Psoas muscle (tissue), 8 donors: Measurements from ENCODE around the gene RNF157. TPM values are rescaled to one million over a fixed set of nuclear protein-coding genes. Genes with fewer than 3 reads are reported as not detected.

ENCODE experiments used
- ATAC-seq, 4 donors: fragments of 200-7000 bp; cut with Tn5 transposase; one replicate each; pipeline ENCODE4 v1.9.1; 2020; ENCODE audit warnings: moderate library complexity in 3 of 4, mild to moderate bottlenecking in 2 of 4
- DNase-seq, 2 donors: peaks; one replicate each; pipeline ENCODE4 v3.0.0-alpha.2; 2020
- H3K27ac ChIP-seq: fragments of 200-600 bp; one replicate; pipeline ENCODE4 v1.8.0; 2022
- H3K27me3 ChIP-seq, 3 donors: fragments of 200-600 bp in 1 of 3; one replicate each; pipeline versions ENCODE4 v1.6.1 to v1.8.0; 2013 to 2022; ENCODE audit warnings: low read length in 2 of 3, mild to moderate bottlenecking in 2 of 3, moderate library complexity in 1 of 3; ENCODE audit not compliant: insufficient read depth in 3 of 3
- H3K36me3 ChIP-seq, 2 donors: fragments of 200-600 bp in 1 of 2; one replicate each; pipeline versions ENCODE4 v1.6.1 to v1.8.0; 2013 to 2022; ENCODE audit warnings: low read depth in 1 of 2, mild to moderate bottlenecking in 1 of 2, moderate library complexity in 1 of 2; ENCODE audit not compliant: insufficient read depth in 1 of 2
- H3K4me1 ChIP-seq: fragments of 200-600 bp; one replicate; pipeline ENCODE4 v1.8.0; 2022
- H3K4me3 ChIP-seq: fragments of 200-600 bp; one replicate; pipeline ENCODE4 v1.8.0; 2022; ENCODE audit warnings: mild to moderate bottlenecking
- H3K9me3 ChIP-seq: fragments of 200-600 bp; one replicate; pipeline ENCODE4 v1.8.0; 2022
- WGBS, 3 donors: extraction: QIAGEN DNeasy Blood & Tissue Kit; methylation state at CpG; one replicate each; pipeline versions ENCODE4 v1.1.6 to v1.1.7; 2013; 5-methylcytosine and 5-hydroxymethylcytosine counted together
- intact Hi-C, 2 donors: fragments of 100-400 bp; cut with DNase I; formaldehyde crosslinking; loops; one replicate each; pipeline versions ENCODE4 v1.11.0 to v1.14.2; 2022
- polyA plus RNA-seq, 3 donors: library from polyadenylated mRNA; stranded (reverse); fragments of 200-250 nt; gene quantifications; one replicate each; pipeline ENCODE4 v1.2.3, GENCODE V29; 2013
- total RNA-seq, 4 donors: library from RNA; stranded (reverse); fragmentation: NEBNext Ultra II Directional in 2 of 4; extraction: Animal tissue kit (Norgen Biotek cat#: 25700) in 2 of 4; gene quantifications; one replicate each; pipeline versions ENCODE4 v1.2.1 to v1.2.4, GENCODE V29; 2021 to 2023
- TF ChIP-seq, protein P1 (sequence below): fragments of 200-600 bp; IDR thresholded peaks from one replicate; pipeline ENCODE4 v1.8.0; 2022; ENCODE audit warnings: antibody characterized with exemption
- donor health status: healthy with polysubstance abuse.
- donor health status: DM: no; HTN: no; CAD: no; lungs with moderate emphysema.
- donor health status: Bipolar disorder and iron deficiency.
- donor health status: healthy.
- donor health status: DM: yes; HTN: yes; CAD: no.
- donor health status: DM: no; HTN: no; CAD: no.
- donor health status: DM: no; HTN: no; CAD: no.
- donor health status: DM: yes; HTN: yes; CAD: no.

Gene RNF157
- total and polyA plus RNA-seq, 7 donors: 14.9 to 90.1 (median 69.3) TPM

DNA sequence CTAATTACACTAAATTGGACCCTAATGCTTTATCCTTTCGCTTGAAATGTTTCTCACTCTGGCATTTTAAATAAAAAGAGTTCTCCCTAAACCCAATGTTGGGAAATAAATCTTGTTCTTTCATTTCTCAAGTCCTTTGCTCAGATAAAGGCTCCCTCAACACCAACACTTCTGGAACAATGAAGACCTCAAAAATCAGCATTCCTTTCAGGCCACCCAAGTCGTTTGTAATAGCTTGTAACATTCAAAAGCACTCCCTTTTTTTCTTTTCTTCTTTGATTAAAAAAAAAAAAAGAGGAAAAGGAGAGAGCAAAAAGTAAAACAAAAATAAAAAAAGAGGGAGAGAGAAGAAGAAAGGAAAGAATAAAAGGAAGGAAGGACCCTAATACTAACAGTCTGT, 76.0 kb downstream of the RNF157 start:
- WGBS, 3 donors: 71 to 78% (median 73%) methylated on average over 2 of the region's 2 CpGs
- no peak for DNase-seq
- Histone ChIP-seq H3K27me3 (no peaks in the 10 kb centered on the region), H3K4me1 (no peaks in the 10 kb centered on the region), H3K27ac (no peak overlapping the region), H3K36me3 (peaks cover 0 to 82% of the 10 kb centered on the region in 2 donors), H3K9me3 (no peaks in the 10 kb centered on the region), H3K4me3 (no peak overlapping the region)
- ATAC-seq: no peak
- intact Hi-C loops: no loop called here
- TF ChIP-seq, protein P1, sequence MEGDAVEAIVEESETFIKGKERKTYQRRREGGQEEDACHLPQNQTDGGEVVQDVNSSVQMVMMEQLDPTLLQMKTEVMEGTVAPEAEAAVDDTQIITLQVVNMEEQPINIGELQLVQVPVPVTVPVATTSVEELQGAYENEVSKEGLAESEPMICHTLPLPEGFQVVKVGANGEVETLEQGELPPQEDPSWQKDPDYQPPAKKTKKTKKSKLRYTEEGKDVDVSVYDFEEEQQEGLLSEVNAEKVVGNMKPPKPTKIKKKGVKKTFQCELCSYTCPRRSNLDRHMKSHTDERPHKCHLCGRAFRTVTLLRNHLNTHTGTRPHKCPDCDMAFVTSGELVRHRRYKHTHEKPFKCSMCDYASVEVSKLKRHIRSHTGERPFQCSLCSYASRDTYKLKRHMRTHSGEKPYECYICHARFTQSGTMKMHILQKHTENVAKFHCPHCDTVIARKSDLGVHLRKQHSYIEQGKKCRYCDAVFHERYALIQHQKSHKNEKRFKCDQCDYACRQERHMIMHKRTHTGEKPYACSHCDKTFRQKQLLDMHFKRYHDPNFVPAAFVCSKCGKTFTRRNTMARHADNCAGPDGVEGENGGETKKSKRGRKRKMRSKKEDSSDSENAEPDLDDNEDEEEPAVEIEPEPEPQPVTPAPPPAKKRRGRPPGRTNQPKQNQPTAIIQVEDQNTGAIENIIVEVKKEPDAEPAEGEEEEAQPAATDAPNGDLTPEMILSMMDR: no peak

DNA sequence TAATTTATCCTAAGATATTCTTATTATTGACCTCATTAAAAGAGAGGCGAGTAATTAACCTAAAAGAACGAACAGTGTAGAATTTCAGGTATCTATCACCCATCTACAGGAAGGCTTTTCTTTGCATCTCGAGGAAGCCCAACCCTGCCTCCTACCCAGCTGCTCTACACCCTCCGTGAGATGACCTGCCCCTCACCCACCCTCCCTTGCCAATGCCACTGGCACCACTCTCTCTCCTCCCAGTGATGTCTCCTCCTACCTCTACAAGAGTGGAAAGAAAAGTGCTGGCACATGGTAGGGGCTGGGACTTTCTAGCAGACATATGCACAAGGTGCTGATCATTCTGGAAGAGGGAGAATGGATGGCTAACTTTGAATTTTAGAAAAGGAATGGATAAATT, 76.4 kb downstream of the RNF157 start:
- TF ChIP-seq, protein P1: no peak
- DNase-seq (no peak), ATAC-seq (no peak)
- Histone ChIP-seq H3K4me1 (no peaks in the 10 kb centered on the region), H3K27ac (no peak overlapping the region), H3K9me3 (no peaks in the 10 kb centered on the region), H3K27me3 (no peaks in the 10 kb centered on the region), H3K4me3 (no peak overlapping the region), H3K36me3 (peaks cover 0 to 86% of the 10 kb centered on the region in 2 donors)
- intact Hi-C loops: no loop called here
- 83 to 89% (median 83%) methylated on average over 4 of the region's 4 CpGs for WGBS, 3 donors

DNA sequence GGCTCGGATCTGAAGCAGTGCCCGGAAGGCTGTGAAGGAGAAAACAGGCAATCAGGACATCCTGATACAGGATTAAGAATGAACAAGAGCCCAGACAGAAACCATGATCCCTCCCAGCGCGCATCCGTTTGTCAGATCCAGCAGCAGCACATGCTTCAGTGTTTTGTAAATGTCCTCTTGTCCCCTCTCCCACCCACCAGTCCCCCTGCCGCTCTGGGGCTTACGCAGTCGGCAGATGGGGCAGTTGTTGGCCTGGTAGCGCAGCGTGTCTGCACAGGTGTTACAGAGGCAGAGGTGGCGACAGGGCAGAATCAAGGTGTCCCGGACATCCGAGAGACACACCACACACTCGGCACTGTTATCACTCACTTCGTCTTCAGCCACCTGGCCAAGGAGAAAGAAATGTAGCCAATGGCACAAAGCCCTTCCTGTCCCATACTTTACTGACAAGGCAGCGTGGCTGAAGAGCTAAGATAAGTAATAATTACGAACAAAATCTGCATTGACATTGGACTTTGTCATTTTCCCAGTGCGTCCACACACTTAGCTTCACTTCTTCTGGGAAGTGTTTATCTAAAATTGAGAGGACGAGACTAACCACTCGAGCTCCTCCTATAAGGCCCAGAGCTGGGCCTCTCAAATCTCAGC, 78.5 kb downstream of the RNF157 start:
- no peak for DNase-seq
- TF ChIP-seq, protein P1: no peak
- peaks cover 0 to 86% of the 10 kb centered on the region in 2 donors for H3K36me3 ChIP-seq
- intact Hi-C loops: no loop called here
- no peak overlapping the region for H3K4me3 ChIP-seq
- 82 to 86% (median 85%) methylated on average over 20 of the region's 20 CpGs for WGBS, 3 donors
- no peaks in the 10 kb centered on the region for H3K4me1 ChIP-seq
- H3K27ac ChIP-seq: no peak overlapping the region
- no peak for ATAC-seq
- no peaks in the 10 kb centered on the region for H3K27me3 ChIP-seq
- H3K9me3 ChIP-seq: no peaks in the 10 kb centered on the region

DNA sequence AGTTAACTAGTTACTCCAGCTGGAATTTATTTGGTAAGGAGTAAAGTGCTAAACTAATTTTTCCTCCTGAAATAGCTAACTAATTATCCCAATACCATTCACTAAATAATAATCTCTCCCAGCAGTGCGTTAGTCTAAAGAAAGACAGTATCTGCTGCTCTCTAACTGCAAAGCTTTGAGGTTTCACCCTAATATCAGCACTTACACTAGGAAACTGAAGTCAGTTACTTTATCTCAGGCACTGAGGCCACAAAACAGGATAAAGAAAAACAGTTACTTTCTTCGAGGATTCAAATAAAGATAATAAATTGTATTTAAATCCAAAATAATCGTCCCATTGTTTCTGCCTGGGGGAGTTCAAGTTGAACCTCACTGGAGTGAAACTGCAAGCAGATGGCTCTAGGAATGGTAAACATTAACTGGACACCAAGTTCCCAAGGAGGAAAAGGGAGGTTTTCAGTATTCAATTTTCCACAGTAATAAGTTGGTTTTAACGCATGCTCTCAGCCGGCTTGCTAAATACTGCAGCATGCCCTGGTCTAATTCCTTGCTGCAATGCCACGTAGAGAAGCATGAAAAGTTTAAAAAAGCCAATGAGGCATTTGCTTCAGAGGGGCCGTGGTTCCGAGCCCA, 79.3 kb downstream of the RNF157 start:
- Histone ChIP-seq H3K4me1 (peaks cover 3% of the 10 kb centered on the region), H3K36me3 (peaks cover 0 to 82% of the 10 kb centered on the region in 2 donors), H3K27ac (no peak overlapping the region), H3K4me3 (no peak overlapping the region), H3K9me3 (no peaks in the 10 kb centered on the region), H3K27me3 (no peaks in the 10 kb centered on the region)
- DNase-seq (no peak), ATAC-seq (no peak)
- TF ChIP-seq, protein P1: no peak
- intact Hi-C loops: no loop called here
- 63 to 72% (median 65%) methylated on average over 8 of the region's 8 CpGs for WGBS, 3 donors
